Right lobe of liver (tissue), 6 donors: ENCODE measurements around the gene FAM156A. TPM values are rescaled to one million over a fixed set of nuclear protein-coding genes. Genes with fewer than 3 reads are reported as not detected.
"Not testable (repeated sequence)": the region's sequence is repeated elsewhere in the genome, so short reads cannot be mapped to it uniquely, and the experiment has no call there.

Experiments
- ATAC-seq, 4 donors: fragments of 200-7000 bp; cut with Tn5 transposase; one replicate each; pipeline ENCODE4 v1.9.1; 2020; ENCODE audit warnings: mild to moderate bottlenecking in 4 of 4, moderate library complexity in 4 of 4
- DNase-seq, 3 donors: peaks; one replicate each; pipeline ENCODE4 v3.0.0-alpha.2; 2020
- H3K27ac ChIP-seq, 3 donors: fragments of 200-600 bp; one replicate each; pipeline ENCODE4 v1.8.0; 2022
- H3K27me3 ChIP-seq, 2 donors: fragments of 200-600 bp; one replicate each; pipeline ENCODE4 v1.8.0; 2022
- H3K36me3 ChIP-seq, 4 donors: fragments of 200-600 bp; sonication (generic) in 1 of 4; one replicate each; pipeline versions ENCODE4 v1.5.1 to v1.8.0; 2017 to 2022; ENCODE audit warnings: control low read depth in 1 of 4
- H3K4me1 ChIP-seq, 4 donors: fragments of 200-600 bp; sonication (generic) in 1 of 4; one replicate each; pipeline versions ENCODE4 v1.5.1 to v1.8.0; 2017 to 2022; ENCODE audit warnings: control low read depth in 1 of 4
- H3K4me3 ChIP-seq, 3 donors: fragments of 200-600 bp; one replicate each; pipeline ENCODE4 v1.8.0; 2022
- H3K9me3 ChIP-seq, 4 donors: fragments of 200-600 bp; sonication (generic) in 1 of 4; one replicate each; pipeline versions ENCODE4 v1.5.1 to v1.8.0; 2017 to 2022; ENCODE audit warnings: control low read depth in 1 of 4
- CTCF ChIP-seq, 4 donors: fragments of 200-600 bp in 3 of 4; fragments of 450-650 bp in 1 of 4; IDR thresholded peaks; one replicate each; pipeline versions ENCODE4 v1.5.1 to v1.8.0; 2016 to 2022; ENCODE audit warnings: antibody characterized with exemption in 4 of 4, mild to moderate bottlenecking in 2 of 4
- POLR2A ChIP-seq: fragments of 450-650 bp; IDR thresholded peaks from one replicate; pipeline ENCODE4 v1.6.1; 2017; ENCODE audit warnings: antibody characterized with exemption, mild to moderate bottlenecking
- WGBS: methylation state at CpG from one replicate; pipeline ENCODE4 v1.1.6; 2018; ENCODE audit warnings: low coverage, low lambda C conversion rate; ENCODE audit not compliant: insufficient coverage; ENCODE audit errors: missing lambda C conversion rate; 5-methylcytosine and 5-hydroxymethylcytosine counted together
- intact Hi-C, 2 donors: fragments of 100-400 bp; cut with DNase I; formaldehyde crosslinking; loops; one replicate each; pipeline versions ENCODE4 v1.11.2 to v1.14.1; 2022
- total RNA-seq, 6 experiments: library from RNA; depleted of rRNA in 2 of 6; stranded (reverse); fragments of >200 nt in 2 of 6; fragmentation: NEBNext Ultra II Directional in 3 of 6; extraction: Animal tissue kit (Norgen Biotek cat#: 25700) in 3 of 6; gene quantifications; one replicate each; pipeline versions ENCODE4 v1.1.0 to v1.2.4, GENCODE V29; 2016 to 2023
- donor health status: DM: no; HTN: yes; CAD: no.
- donor health status: DM: no; HTN: no; CAD: no.
- donor health status: DM: no; HTN: no; CAD: no.
- donor health status: DM: no; HTN: yes; CAD: no.
- donor health status: DM: no; HTN: yes; CAD: no.

Gene FAM156A
- total RNA-seq, 6 experiments from 2014 or later: 4.5 to 9.7 (median 6.7) TPM

GRCh38 chrX:52990848-52991247, 32.5 kb upstream of the FAM156A start:
- H3K27ac ChIP-seq: no peak overlapping the region
- H3K9me3 ChIP-seq: no peaks in the 10 kb centered on the region
- TF ChIP-seq CTCF (IDR thresholded peaks at IDR 0.05) (no peak), POLR2A (no peak)
- DNase-seq: no peak
- no peak for ATAC-seq
- no peaks in the 10 kb centered on the region for H3K36me3 ChIP-seq
- intact Hi-C loops: no loop called here
- H3K27me3 ChIP-seq: peaks cover 0 to under 1% of the 10 kb centered on the region in 2 donors
- no peaks in the 10 kb centered on the region for H3K4me1 ChIP-seq
- WGBS: 67% methylated on average over 5 of the region's 5 CpGs
- H3K4me3 ChIP-seq: no peak overlapping the region

- intact Hi-C loops, H3K9me3 ChIP-seq, H3K27me3 ChIP-seq, H3K4me3 ChIP-seq, H3K27ac ChIP-seq, H3K36me3 ChIP-seq, H3K4me1 ChIP-seq: not testable (repeated sequence)
- ATAC-seq: peak; percentile 73 to 84 (median 76)
- 9% methylated on average over 4 of the region's 7 CpGs for whole genome bisulfite sequencing
- peak; percentile 40 to 64 (median 54) for TF ChIP-seq CTCF (IDR thresholded peaks at IDR 0.05)
- DNase-seq: peak in 1 of 3 donors; percentile 51
Observed at GRCh38 chrX:52990011-52990631, 31.8 kb upstream of the FAM156A start.

DNA sequence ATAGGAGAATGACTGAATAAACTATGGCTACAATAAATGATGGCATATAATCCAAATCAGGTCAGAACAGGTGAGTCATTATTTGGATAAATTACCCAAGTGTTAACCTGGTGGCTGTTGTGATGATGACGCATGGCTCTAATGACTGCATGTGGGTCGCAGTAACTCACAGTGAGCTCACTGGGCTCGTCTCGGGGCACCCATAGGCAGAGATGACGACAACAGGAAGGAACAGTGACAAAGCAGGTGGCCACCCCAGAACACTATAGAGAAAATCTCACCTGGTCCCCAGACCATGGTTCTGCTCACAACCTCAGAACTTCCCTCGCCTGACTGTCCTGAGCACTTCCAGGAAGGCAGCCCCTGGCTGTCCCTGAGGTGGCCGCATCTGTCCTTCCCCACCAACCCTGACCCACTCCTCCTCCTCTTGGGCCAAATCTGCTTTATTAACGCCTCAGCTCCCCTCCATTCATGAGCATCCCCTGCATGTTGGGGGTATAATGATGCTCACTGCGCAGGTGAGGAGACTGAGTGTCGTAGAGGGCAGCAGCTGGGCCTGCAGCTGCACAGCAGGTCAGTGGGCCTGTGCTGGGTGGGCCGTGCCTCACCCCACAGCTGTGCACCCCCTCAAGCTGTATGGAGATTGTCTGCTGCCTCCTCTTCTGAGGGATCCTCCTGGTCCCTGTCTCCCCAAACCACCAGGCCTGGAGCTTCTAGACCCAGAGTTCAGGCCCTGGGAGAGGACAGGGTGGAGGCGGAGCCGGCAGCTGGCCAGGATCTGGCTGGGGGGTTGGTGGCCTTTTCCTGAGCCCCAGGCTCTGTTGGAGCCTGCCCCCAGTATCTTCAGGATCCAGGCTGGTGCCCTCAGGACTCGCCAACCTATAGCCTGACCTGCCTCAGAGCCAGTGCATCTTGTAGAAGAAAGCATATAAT, 30.9 kb upstream of the FAM156A start:
- H3K27ac ChIP-seq: no peak overlapping the region
- DNase-seq: no peak
- 52% methylated on average over 2 of the region's 14 CpGs for WGBS
- intact Hi-C loops: no loop called here
- TF ChIP-seq CTCF (IDR thresholded peaks at IDR 0.05) (no peak), POLR2A (no peak)
- ATAC-seq: peak in 1 of 4 donors; percentile 34
- H3K4me3 ChIP-seq: no peak overlapping the region
- no peaks in the 10 kb centered on the region for H3K36me3 ChIP-seq
- peaks cover 0 to 4% of the 10 kb centered on the region in 2 donors for H3K27me3 ChIP-seq
- H3K4me1 ChIP-seq: no peaks in the 10 kb centered on the region
- H3K9me3 ChIP-seq: no peaks in the 10 kb centered on the region

DNA sequence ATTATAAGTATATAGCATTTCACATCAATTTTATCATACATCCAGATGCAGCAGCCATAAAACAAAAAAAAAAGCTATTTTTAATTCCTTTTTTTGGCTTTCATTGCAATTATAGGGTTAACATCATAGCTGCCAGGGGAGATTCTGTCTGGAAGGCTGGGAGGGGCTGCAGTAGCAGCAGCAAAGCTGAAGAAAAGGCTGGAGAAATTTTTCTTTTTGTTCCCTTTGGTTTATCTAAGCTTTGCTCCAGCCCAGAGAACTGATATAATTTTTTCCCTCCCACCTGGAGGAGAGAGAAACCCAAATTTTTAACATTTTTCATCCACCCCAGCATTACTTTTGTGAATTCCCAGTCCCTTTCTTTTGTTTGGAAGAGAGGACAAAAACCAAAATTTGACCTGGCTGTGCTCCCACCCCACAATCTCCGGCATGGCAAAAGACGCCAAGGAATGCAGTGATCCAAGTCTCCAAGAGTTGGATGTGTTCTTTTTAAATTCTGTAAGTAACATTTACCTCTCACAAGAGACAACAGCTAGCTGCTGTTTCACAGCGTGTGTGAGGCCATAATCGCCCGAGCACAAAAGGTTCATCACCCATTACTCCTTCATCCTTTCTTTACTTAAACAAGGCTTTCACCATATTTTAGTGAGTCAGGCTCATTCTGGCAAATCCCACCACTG, 25.1 kb upstream of the FAM156A start:
- H3K4me3 ChIP-seq: no peak overlapping the region
- ATAC-seq (no peak), DNase-seq (no peak)
- no peaks in the 10 kb centered on the region for H3K9me3 ChIP-seq
- peaks cover 0 to 4% of the 10 kb centered on the region in 2 donors for H3K27me3 ChIP-seq
- intact Hi-C loops: no loop called here
- 60% methylated on average over 5 of the region's 5 CpGs for WGBS
- TF ChIP-seq POLR2A (no peak), CTCF (IDR thresholded peaks at IDR 0.05) (no peak)
- no peak overlapping the region for H3K27ac ChIP-seq
- H3K4me1 ChIP-seq: no peaks in the 10 kb centered on the region
- H3K36me3 ChIP-seq: no peaks in the 10 kb centered on the region
